Stimulated activated CD4-positive, alpha-beta T cell treated with anti-CD3 and anti-CD28 coated beads, Interleukin-2, amount 100 ng/mL, for 48 hours (primary cell): ENCODE results near the gene TMEM42.
A peak's percentile ranks its signal among the peaks of the same experiment; 100 is the strongest.
"Not testable (repeated sequence)": the region's sequence is repeated elsewhere in the genome, so short reads cannot be mapped to it uniquely, and the experiment has no call there.

Experiments
- DNase-seq, 2 donors: peaks; one replicate each; pipeline ENCODE4 v3.0.0-alpha.2; 2020

Gene TMEM42

GRCh38 chr3:44861412-44862225 lies at the start of gene TMEM42:
TMEM42 (plus strand) TSS chr3:44861912; CDS start chr3:44861925, 13 bp downstream.
- peak; percentile 78 for DNase-seq

- DNase-seq, result no peak
Measured at GRCh38 chr3:44814751-44815150, 47.0 kb upstream of the TMEM42 start.

GRCh38 chr3:44816334-44816733 lies 45.4 kb upstream of the TMEM42 start:
- not testable (repeated sequence) for DNase-seq

- DNase-seq, result not testable (repeated sequence)
Measured at GRCh38 chr3:44821206-44821605, 40.5 kb upstream of the TMEM42 start.

GRCh38 chr3:44825264-44825925 lies 36.3 kb upstream of the TMEM42 start:
- DNase-seq, result no peak

- DNase-seq, result no peak
Measured at GRCh38 chr3:44827196-44827595, 34.5 kb upstream of the TMEM42 start.

- no peak for DNase-seq
Measured at GRCh38 chr3:44831232-44831631, 30.5 kb upstream of the TMEM42 start.

- no peak for DNase-seq
Measured at GRCh38 chr3:44832032-44832431, 29.7 kb upstream of the TMEM42 start.

GRCh38 chr3:44832965-44833364 lies 28.7 kb upstream of the TMEM42 start:
- no peak for DNase-seq

- DNase-seq, result no peak
Measured at GRCh38 chr3:44833394-44833793, 28.3 kb upstream of the TMEM42 start.

GRCh38 chr3:44835684-44836083 lies 26.0 kb upstream of the TMEM42 start:
- no peak for DNase-seq

GRCh38 chr3:44842376-44842775 lies 19.3 kb upstream of the TMEM42 start:
- no peak for DNase-seq

GRCh38 chr3:44845528-44846520 lies 15.9 kb upstream of the TMEM42 start:
- no peak for DNase-seq

- no peak for DNase-seq
Measured at GRCh38 chr3:44848634-44849033, 13.1 kb upstream of the TMEM42 start.

- DNase-seq, result not testable (repeated sequence)
Measured at GRCh38 chr3:44856663-44857062, 5.0 kb upstream of the TMEM42 start.

- no peak for DNase-seq
Measured at GRCh38 chr3:44860117-44860516, 1.6 kb upstream of the TMEM42 start.

- peak; percentile 15 to 27 for DNase-seq
Measured at GRCh38 chr3:44862226-44862637, 520 bp downstream of the TMEM42 start.

- DNase-seq, result no peak
Measured at GRCh38 chr3:44865272-44866035, 3.7 kb downstream of the TMEM42 start.

- DNase-seq, result no peak
Measured at GRCh38 chr3:44867421-44868111, 5.9 kb downstream of the TMEM42 start.

- no peak for DNase-seq
Measured at GRCh38 chr3:44870375-44871061, 8.8 kb downstream of the TMEM42 start.

GRCh38 chr3:44874308-44874707 lies 12.6 kb downstream of the TMEM42 start, which contains the start of gene TGM4:
TGM4 (plus strand) TSS chr3:44874608; CDS start chr3:44874679, 71 bp downstream.
- no peak for DNase-seq
